SK-N-SH treated with all-trans-retinoic acid at 6 μM for 48 hours (cell line): ENCODE data around the gene KDM4C.

Experiments used
- BACH2 ChIP-seq: fragments of 250-450 bp; sonication (Bioruptor Pico); IDR thresholded peaks from 2 replicates; pipeline ENCODE4 v1.9.0; 2021; ENCODE audit warnings: mild to moderate bottlenecking, borderline replicate concordance
- POU6F1 ChIP-seq: fragments of 250-450 bp; sonication (Bioruptor Pico); IDR thresholded peaks from 2 replicates; pipeline ENCODE4 v1.8.0; 2021; ENCODE audit warnings: low read depth, mild to moderate bottlenecking, moderate library complexity, borderline replicate concordance
- RARB ChIP-seq: fragments of 250-450 bp; sonication (Bioruptor Pico); IDR thresholded peaks from 2 replicates; pipeline ENCODE4 v1.8.0; 2021; ENCODE audit warnings: mild to moderate bottlenecking, moderate library complexity
- ZFP3 ChIP-seq: fragments of 250-450 bp; sonication (Bioruptor Pico); IDR thresholded peaks from 2 replicates; pipeline ENCODE4 v1.5.0; 2020; ENCODE audit warnings: mild to moderate bottlenecking, moderate library complexity
- ZFP30 ChIP-seq: fragments of 450-650 bp; formaldehyde crosslinking; IDR thresholded peaks from 2 replicates; pipeline ENCODE4 v1.5.0; 2022; ENCODE audit warnings: mild to moderate bottlenecking, moderate library complexity
- ZNF8 ChIP-seq: fragments of 450-650 bp; formaldehyde crosslinking; IDR thresholded peaks from 2 replicates; pipeline ENCODE4 v1.5.0; 2020; ENCODE audit warnings: mild to moderate bottlenecking, moderate library complexity

DNA sequence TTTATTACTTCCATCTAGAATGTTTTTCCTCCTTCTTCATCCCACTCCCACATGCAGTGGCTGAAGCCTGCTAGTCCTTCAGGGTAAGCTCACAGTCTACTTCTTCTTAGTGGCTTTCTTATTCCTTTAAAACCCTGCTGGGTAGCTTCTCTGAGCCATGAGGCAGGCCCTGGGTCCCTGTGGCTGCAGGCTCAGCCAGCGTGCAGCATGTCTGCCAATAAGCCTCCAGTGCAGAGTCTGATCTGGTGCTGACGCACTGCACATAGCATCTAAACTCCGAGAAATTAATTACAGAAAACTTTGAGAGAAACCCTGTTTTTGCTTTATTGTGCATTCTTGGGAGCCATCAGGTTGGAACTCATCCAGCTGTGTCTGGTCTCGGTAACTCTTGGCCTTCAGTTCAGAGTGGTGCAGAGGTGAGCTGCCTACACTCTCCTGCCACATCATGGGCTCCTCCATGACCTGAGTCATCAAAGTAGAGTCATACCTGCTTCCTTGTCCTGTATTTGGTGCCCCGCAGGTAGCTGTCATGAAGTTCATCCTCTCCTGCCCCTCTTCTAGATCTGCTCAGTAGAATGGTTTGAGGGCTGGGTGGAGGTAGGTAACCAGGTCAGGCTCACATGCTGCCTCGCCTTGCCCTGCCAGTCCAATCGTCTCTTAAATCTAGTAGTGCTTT lies 339.4 kb downstream of the KDM4C start:
- TF ChIP-seq RARB (CRISPR knock-in tag), result no peak
- TF ChIP-seq ZFP3 (CRISPR knock-in tag), result no peak
- no peak for TF ChIP-seq ZNF8 (CRISPR knock-in tag)
- TF ChIP-seq POU6F1 (CRISPR knock-in tag), result no peak
- TF ChIP-seq ZFP30 (CRISPR knock-in tag), result no peak
- TF ChIP-seq BACH2 (CRISPR knock-in tag), result no peak
